Thyroid gland (tissue), 4 donors: ENCODE data around the gene ZNF580. TPM values are rescaled to one million over a fixed set of nuclear protein-coding genes. Genes with fewer than 3 reads are reported as not detected.
A peak's percentile ranks its signal among the peaks of the same experiment; 100 is the strongest.

Experiments used
- DNase-seq, 2 donors: peaks; one replicate each; pipeline ENCODE4 v3.0.0-alpha.2; 2019
- H3K27ac ChIP-seq, 3 donors: fragments of 200-600 bp; sonication (generic); 1 replicate in 2 of 3; 2 replicates in 1 of 3; pipeline ENCODE4 v1.5.1; 2016 to 2019; ENCODE audit warnings: mild to moderate bottlenecking in 1 of 3, moderate library complexity in 1 of 3
- H3K27me3 ChIP-seq: fragments of 200-600 bp; sonication (generic); one replicate; pipeline ENCODE4 v1.5.1; 2019
- H3K36me3 ChIP-seq, 2 donors: fragments of 200-600 bp; sonication (generic); one replicate each; pipeline ENCODE4 v1.5.1; 2016 to 2019
- H3K4me1 ChIP-seq, 2 donors: fragments of 200-600 bp; sonication (generic); one replicate each; pipeline ENCODE4 v1.5.1; 2017 to 2019
- H3K4me3 ChIP-seq, 3 donors: fragments of 200-600 bp; sonication (generic); replicated peaks in 1 of 3; 1 replicate in 2 of 3; 2 replicates in 1 of 3; pipeline ENCODE4 v1.5.1; 2016; ENCODE audit warnings: mild to moderate bottlenecking in 1 of 3
- H3K9me3 ChIP-seq: fragments of 200-600 bp; sonication (generic); one replicate; pipeline ENCODE4 v1.5.1; 2017
- CTCF ChIP-seq, 6 experiments: fragments of 200-600 bp in 3 of 6; fragments of 450-650 bp in 3 of 6; sonication (generic) in 3 of 6; IDR thresholded peaks; one replicate each; pipeline ENCODE4 v1.5.1; 2016 to 2019; ENCODE audit warnings: antibody characterized with exemption in 6 of 6, mild to moderate bottlenecking in 2 of 6, inconsistent platforms in 1 of 6, moderate library complexity in 1 of 6
- POLR2A ChIP-seq, 2 donors: fragments of 450-650 bp; IDR thresholded peaks; one replicate each; pipeline ENCODE4 v1.6.1; 2017; ENCODE audit warnings: antibody characterized with exemption in 2 of 2, mild to moderate bottlenecking in 2 of 2, moderate library complexity in 1 of 2
- WGBS, 2 donors: methylation state at CpG; one replicate each; pipeline ENCODE4 v1.1.5; 2017; 5-methylcytosine and 5-hydroxymethylcytosine counted together
- intact Hi-C: fragments of 100-400 bp; cut with DNase I; formaldehyde crosslinking; loops from one replicate; pipeline ENCODE4 v1.15.1; 2023
- total RNA-seq, 4 donors: library from RNA; depleted of rRNA; stranded (reverse); fragments of >200 nt; gene quantifications; one replicate each; pipeline ENCODE4 v1.2.3, GENCODE V29; 2016

ZNF580 gene
- total RNA-seq, 4 donors from 2014 or later, result 29.9 to 61.1 (median 44.8) TPM

- Histone ChIP-seq H3K4me1 (peaks cover 24 to 25% of the 10 kb centered on the region in 2 donors), H3K27ac (no peak overlapping the region), H3K27me3 (no peaks in the 10 kb centered on the region), H3K36me3 (peaks cover 0 to under 1% of the 10 kb centered on the region in 2 donors), H3K4me3 (no peak overlapping the region), H3K9me3 (no peaks in the 10 kb centered on the region)
- TF ChIP-seq CTCF (IDR thresholded peaks at IDR 0.05) (no peak), POLR2A (IDR thresholded peaks at IDR 0.05) (no peak)
- intact Hi-C loops, result loop anchor here (10.0 kb wide), 1 partner anchor 266 kb away; the partner anchor contains the start of genes RPL28 and TMEM238
- 88 to 95% methylated on average over 12 to 16 of the region's 17 CpGs for WGBS, 2 donors
- DNase-seq, result no peak
Observed at GRCh38 chr19:55650602-55651230, 9.9 kb downstream of the ZNF580 start.

GRCh38 chr19:55651236-55651635 lies 10.4 kb downstream of the ZNF580 start:
- DNase-seq, result no peak

GRCh38 chr19:55652311-55653128 lies 11.7 kb downstream of the ZNF580 start:
- no peaks in the 10 kb centered on the region for H3K36me3 ChIP-seq
- TF ChIP-seq CTCF (IDR thresholded peaks at IDR 0.05), result no peak
- TF ChIP-seq POLR2A (IDR thresholded peaks at IDR 0.05), result no peak
- H3K4me1 ChIP-seq, result peaks cover 34 to 36% of the 10 kb centered on the region in 2 donors
- H3K27ac ChIP-seq, result no peak overlapping the region
- WGBS, 2 donors, result 73 to 76% methylated on average over 55 to 62 of the region's 71 CpGs
- H3K4me3 ChIP-seq, result no peak overlapping the region
- DNase-seq, result peak in 1 of 2 donors; percentile 38
- H3K27me3 ChIP-seq, result no peaks in the 10 kb centered on the region
- intact Hi-C loops, result loop anchor here (10.0 kb wide), 1 partner anchor 268 kb away; the partner anchor contains the start of genes RPL28 and TMEM238
- no peaks in the 10 kb centered on the region for H3K9me3 ChIP-seq

More at GRCh38 chr19:55651236-55651635, 10.4 kb downstream of the ZNF580 start:
- Histone ChIP-seq H3K27ac (no peak overlapping the region), H3K4me1 (peaks cover 29 to 30% of the 10 kb centered on the region in 2 donors), H3K36me3 (no peaks in the 10 kb centered on the region), H3K27me3 (no peaks in the 10 kb centered on the region), H3K9me3 (no peaks in the 10 kb centered on the region), H3K4me3 (no peak overlapping the region)
- intact Hi-C loops, result loop anchor here (10.0 kb wide), 1 partner anchor 266 kb away; the partner anchor contains the start of genes RPL28 and TMEM238
- TF ChIP-seq CTCF (IDR thresholded peaks at IDR 0.05) (no peak), POLR2A (IDR thresholded peaks at IDR 0.05) (no peak)
- WGBS, 2 donors, result 87 to 92% methylated on average over 18 of the region's 18 CpGs

GRCh38 chr19:55653651-55654322 lies 13.0 kb downstream of the ZNF580 start:
- no peaks in the 10 kb centered on the region for H3K9me3 ChIP-seq
- WGBS, 2 donors, result 0% methylated on average over 30 to 57 of the region's 57 CpGs
- peak; percentile 98 to 99 for DNase-seq
- H3K4me1 ChIP-seq, result peaks cover 42 to 43% of the 10 kb centered on the region in 2 donors
- H3K4me3 ChIP-seq, result peak overlapping the region in 2 of 3 donors; percentile 27 to 76
- H3K36me3 ChIP-seq, result no peaks in the 10 kb centered on the region
- peak overlapping the region; percentile 94 to 99 (median 96) for H3K27ac ChIP-seq
- H3K27me3 ChIP-seq, result no peaks in the 10 kb centered on the region
- TF ChIP-seq CTCF (IDR thresholded peaks at IDR 0.05), result peak; percentile 96 to 100 (median 100)
- TF ChIP-seq POLR2A (IDR thresholded peaks at IDR 0.05), result peak; percentile 78 to 88
- intact Hi-C loops, result loop anchor here (10.0 kb wide), 1 partner anchor 269 kb away; the partner anchor contains the start of genes RPL28 and TMEM238
